HepG2 (cell line): ENCODE results near the gene AP4S1. TPM values are rescaled to one million over a fixed set of nuclear protein-coding genes. Genes with fewer than 3 reads are reported as not detected.

Source experiments
- ATAC-seq: fragments of 200-7000 bp; cut with Tn5 transposase; 3 replicates; pipeline ENCODE4 v1.9.1; 2020; ENCODE audit warnings: mild to moderate bottlenecking, moderate library complexity
- BruUV-seq: library from RNA; stranded (reverse); fragments of 400-500 nt; replicated peaks from 2 replicates; lab custom pipeline; 2021; lab: Mats Ljungman, UMichigan
- CTCF ChIA-PET: fragments of 300-600 bp; formaldehyde crosslinking; extraction: SDS; loops from one replicate; lab custom pipeline; 2021; ENCODE audit warnings: low total read pairs, inconsistent platforms, low intra/inter-chr PET ratio; lab: Yijun Ruan, JAX
- POLR2A ChIA-PET: fragments of 350-600 bp; sonication (Branson Sonifier 250); formaldehyde crosslinking; loops from one replicate; lab custom pipeline; 2020; ENCODE audit warnings: antibody characterized with exemption, inconsistent platforms; lab: Yijun Ruan, JAX
- DNase-seq: peaks from one replicate; pipeline ENCODE4 v3.0.0-alpha.2; 2015; ENCODE audit warnings: low spot score
- FAIRE-seq: peaks from 3 replicates; lab custom pipeline; 2011; peaks lifted over from hg19 to GRCh38; lab: Jason Lieb, UNC
- H2AFZ ChIP-seq: one replicate; pipeline ENCODE4 v1.6.1; 2011; ENCODE audit warnings: low read length, inconsistent platforms
- H3K27ac ChIP-seq: fragments of 300-600 bp; 3 replicates; pipeline ENCODE4 v1.8.0; 2011; ENCODE audit warnings: mixed run types, mild to moderate bottlenecking, mixed read lengths, low read length, inconsistent platforms; ENCODE audit not compliant: insufficient read depth; ENCODE audit errors: extremely low read length
- H3K27me3 ChIP-seq, 2 experiments: fragments of 200-600 bp in 1 of 2; 2 replicates in 1 of 2; 3 replicates in 1 of 2; pipeline versions ENCODE4 v1.6.0 to v1.8.0; 2011; ENCODE audit warnings: low read length in 2 of 2, mild to moderate bottlenecking in 2 of 2, moderate library complexity in 2 of 2, inconsistent platforms in 1 of 2; ENCODE audit not compliant: insufficient read depth in 2 of 2, control insufficient read depth in 1 of 2
- H3K36me3 ChIP-seq, 2 experiments: fragments of 200-600 bp in 1 of 2; replicated peaks in 1 of 2; 2 replicates in 1 of 2; 3 replicates in 1 of 2; pipeline versions ENCODE4 v1.5.1 to v1.8.0; 2011; ENCODE audit warnings: low read length in 2 of 2, inconsistent platforms in 1 of 2; ENCODE audit not compliant: insufficient read depth in 2 of 2, control insufficient read depth in 1 of 2
- H3K4me1 ChIP-seq: 2 replicates; pipeline ENCODE4 v1.5.1; 2012; ENCODE audit warnings: low read length, inconsistent platforms; ENCODE audit not compliant: insufficient read depth
- H3K4me2 ChIP-seq: 2 replicates; pipeline ENCODE4 v1.6.0; 2011; ENCODE audit warnings: low read depth, low read length, inconsistent platforms
- H3K4me3 ChIP-seq, 3 experiments: fragments of 200-600 bp in 1 of 3; sonication (generic), shearing (Covaris generic) in 1 of 3; replicated peaks in 1 of 3; 2 replicates each; pipeline ENCODE4 v1.5.1; 2011 to 2016; ENCODE audit warnings: low read length in 3 of 3, inconsistent platforms in 2 of 3, low read depth in 2 of 3, mild to moderate bottlenecking in 2 of 3, control low read depth in 1 of 3, mixed read lengths in 1 of 3; ENCODE audit not compliant: insufficient read depth in 1 of 3
- H3K79me2 ChIP-seq: one replicate; pipeline ENCODE4 v1.6.1; 2011; ENCODE audit warnings: low read length, inconsistent platforms; ENCODE audit not compliant: insufficient read depth
- H3K9ac ChIP-seq: 2 replicates; pipeline ENCODE4 v1.6.0; 2011; ENCODE audit warnings: mild to moderate bottlenecking, low read depth, low read length, inconsistent platforms; ENCODE audit not compliant: insufficient read depth
- H3K9me3 ChIP-seq: 2 replicates; pipeline ENCODE4 v1.5.1; 2012; ENCODE audit warnings: mild to moderate bottlenecking, low read length
- H4K20me1 ChIP-seq: 2 replicates; pipeline ENCODE4 v1.6.0; 2011; ENCODE audit warnings: inconsistent platforms, mild to moderate bottlenecking, low read length, moderate library complexity; ENCODE audit not compliant: insufficient read depth
- MXD3 ChIP-seq: IDR thresholded peaks from 2 replicates; pipeline ENCODE4 v1.6.1; 2016; ENCODE audit warnings: mild to moderate bottlenecking, missing biosample characterization, missing genetic modification reagents
- SATB2 ChIP-seq: sonication (generic); formaldehyde crosslinking; IDR thresholded peaks from 2 replicates; pipeline ENCODE4 v1.5.0; 2020; ENCODE audit warnings: missing genetic modification reagents
- SMYD3 ChIP-seq: sonication (generic); formaldehyde crosslinking; IDR thresholded peaks from 2 replicates; pipeline ENCODE4 v1.8.1; 2023; ENCODE audit warnings: mild to moderate bottlenecking, missing genetic modification reagents
- SRSF1 ChIP-seq: fragments of 200-400 bp; formaldehyde crosslinking; optimal IDR thresholded peaks from 2 replicates; pipeline ENCODE3; 2017; ENCODE audit warnings: mild to moderate bottlenecking, low read depth, low read length, moderate library complexity
- ZFP37 ChIP-seq: sonication (generic); formaldehyde crosslinking; IDR thresholded peaks from 2 replicates; pipeline ENCODE4 v1.4.0; 2020; ENCODE audit warnings: missing genetic modification reagents, borderline replicate concordance
- ZNF121 ChIP-seq: sonication (generic); formaldehyde crosslinking; IDR thresholded peaks from 2 replicates; pipeline ENCODE4 v1.5.0; 2020; ENCODE audit warnings: mild to moderate bottlenecking, missing genetic modification reagents
- ZNF34 ChIP-seq: sonication (generic); formaldehyde crosslinking; IDR thresholded peaks from 2 replicates; pipeline ENCODE4 v1.4.0; 2020; ENCODE audit warnings: mild to moderate bottlenecking, missing genetic modification reagents, borderline replicate concordance
- ZNF484 ChIP-seq: sonication (generic); formaldehyde crosslinking; IDR thresholded peaks from 2 replicates; pipeline ENCODE4 v1.5.1; 2020; ENCODE audit warnings: mild to moderate bottlenecking, low read depth, missing genetic modification reagents, borderline replicate concordance
- ZSCAN12 ChIP-seq: sonication (generic); formaldehyde crosslinking; IDR thresholded peaks from 2 replicates; pipeline ENCODE4 v1.9.0; 2021; ENCODE audit warnings: mild to moderate bottlenecking, missing genetic modification reagents
- WGBS: methylation state at CpG from one replicate; pipeline ENCODE4 v1.1.6; 2017; ENCODE audit warnings: low lambda C conversion rate; 5-methylcytosine and 5-hydroxymethylcytosine counted together
- in situ Hi-C: cut with HindIII; loops from 2 replicates; pipeline ENCODE4 v1.10.0; 2017; ENCODE audit warnings: low pct_unique_long_range_greater_than_20kb; ENCODE audit not compliant: extremely low pct_ligation_motif_present
- intact Hi-C: fragments of 100-400 bp; cut with micrococcal nuclease; formaldehyde crosslinking; loops from one replicate; pipeline ENCODE4 v1.10.0; 2022; ENCODE audit not compliant: unreplicated experiment
- polyA plus RNA-seq, 8 experiments: library from polyadenylated mRNA; depleted of rRNA in 3 of 8; stranded (reverse) in 7 of 8; unstranded in 1 of 8; fragments of >200 nt; fragmentation: Illumina TruSeq in 4 of 8; extraction: Trizol in 4 of 8; gene quantifications; 2 replicates each; pipeline versions ENCODE4 v1.2.1 to v1.2.3, GENCODE V29; 2011 to 2016; ENCODE audit warnings: low read depth in 4 of 8, missing spikeins in 1 of 8, mixed read lengths in 1 of 8; ENCODE audit not compliant: insufficient read depth in 1 of 8
- total RNA-seq, 5 experiments: library from RNA; depleted of rRNA; stranded (reverse); fragments of >200 nt; fragmentation: Illumina TruSeq; extraction: Trizol; gene quantifications; 2 replicates each; pipeline ENCODE4 v1.2.3, GENCODE V29; 2016; ENCODE audit warnings: low read depth in 1 of 5
- TF ChIP-seq, protein P1 (sequence below): sonication (generic); formaldehyde crosslinking; IDR thresholded peaks from 2 replicates; pipeline ENCODE4 v1.5.1; 2020; ENCODE audit warnings: mild to moderate bottlenecking, moderate library complexity, missing genetic modification reagents

AP4S1 gene
- total and polyA plus RNA-seq, 2 of the 13 experiments (the other 11 are each of a cell fraction or from before 2014, with no cell fraction given), result 3.9 to 21.1 TPM

DNA sequence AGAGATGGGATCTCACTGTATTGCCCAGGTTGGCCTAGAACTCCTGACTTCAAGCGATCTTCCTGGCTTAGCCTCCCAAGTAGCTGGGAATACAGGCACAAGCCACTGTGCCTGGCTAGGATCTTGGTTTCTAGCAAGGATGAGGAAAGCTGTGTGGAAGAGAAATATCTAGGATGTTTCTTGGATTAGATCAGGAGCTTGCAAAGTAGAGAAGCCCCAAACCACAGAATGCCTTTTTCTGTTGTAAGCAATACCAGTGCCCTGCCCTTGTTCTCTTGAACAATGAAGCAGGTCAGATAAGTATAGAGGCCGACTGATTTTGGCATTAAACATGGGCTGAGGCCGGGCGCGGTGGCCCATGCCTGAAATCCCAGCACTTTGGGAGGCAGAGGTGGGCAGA, 45.0 kb downstream of the AP4S1 start:
- Histone ChIP-seq H3K27me3 (no peaks in the 10 kb centered on the region), H3K9ac (no peak overlapping the region), H2AFZ (no peak overlapping the region), H3K79me2 (no peaks in the 10 kb centered on the region), H3K4me3 (no peak overlapping the region), H4K20me1 (no peaks in the 10 kb centered on the region), H3K9me3 (no peaks in the 10 kb centered on the region), H3K4me1 (no peaks in the 10 kb centered on the region), H3K36me3 (peaks cover 1 to 6% of the 10 kb centered on the region in 2 experiments; a peak in 1 of 5 replicates), H3K4me2 (no peak overlapping the region), H3K27ac (no peak overlapping the region)
- TF ChIP-seq MXD3 (CRISPR knock-in tag), result 0 out of 2 replicates have a peak, but pooled peaks have one; percentile 8
- peak; percentile 33; the same call in 1 of the 2 replicates for TF ChIP-seq ZNF121
- no peak for TF ChIP-seq ZNF34 (CRISPR knock-in tag)
- intact Hi-C loops (no loop called here), in situ Hi-C loops (no loop called here)
- FAIRE-seq (no peak), ATAC-seq (no peak; the same call in 2 of the 3 replicates), DNase-seq (no peak)
- no TSS peak for BruUV-seq
- 90% methylated on average over 5 of the region's 5 CpGs for WGBS
- CTCF ChIA-PET, result no interaction called here
- POLR2A ChIA-PET, result interaction anchor here (0.9 kb wide), 1 partner anchor 44 kb away, joined by 3 read pairs; the partner anchor contains the start of gene STRN3

DNA sequence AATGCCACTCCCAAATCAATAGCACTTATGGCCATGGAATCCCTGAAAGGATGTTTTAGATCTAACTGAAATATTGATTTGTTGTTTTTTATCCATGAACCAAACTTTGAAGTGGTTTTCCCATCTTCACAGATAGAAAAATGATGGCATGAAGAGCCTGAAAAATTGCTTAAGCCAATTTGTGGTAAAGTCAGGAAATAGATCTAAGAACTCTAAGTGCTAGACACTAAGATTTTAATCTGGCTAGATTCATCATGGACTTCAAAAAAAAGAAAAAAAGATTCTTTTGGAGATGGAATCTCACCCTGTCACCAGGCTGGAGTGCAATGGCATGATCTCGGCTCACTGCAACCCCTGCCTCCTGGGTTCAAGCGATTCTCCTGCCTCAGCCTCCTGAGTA, 45.7 kb downstream of the AP4S1 start:
- no peak for FAIRE-seq
- WGBS, result 100% methylated on average over 2 of the region's 2 CpGs
- Histone ChIP-seq H3K9me3 (no peaks in the 10 kb centered on the region), H3K27me3 (no peaks in the 10 kb centered on the region), H2AFZ (no peak overlapping the region), H3K27ac (no peak overlapping the region), H4K20me1 (no peaks in the 10 kb centered on the region), H3K4me2 (no peak overlapping the region), H3K9ac (no peak overlapping the region), H3K4me1 (no peaks in the 10 kb centered on the region), H3K79me2 (no peaks in the 10 kb centered on the region), H3K36me3 (peaks cover 1 to 6% of the 10 kb centered on the region in 2 experiments; a peak in 1 of 5 replicates), H3K4me3 (no peak overlapping the region)
- no peak for DNase-seq
- ChIA-PET POLR2A (no interaction called here), CTCF (no interaction called here)
- ATAC-seq, result no peak
- TF ChIP-seq SATB2 (CRISPR knock-in tag), result no peak
- no peak for TF ChIP-seq SRSF1
- TF ChIP-seq, protein P1, sequence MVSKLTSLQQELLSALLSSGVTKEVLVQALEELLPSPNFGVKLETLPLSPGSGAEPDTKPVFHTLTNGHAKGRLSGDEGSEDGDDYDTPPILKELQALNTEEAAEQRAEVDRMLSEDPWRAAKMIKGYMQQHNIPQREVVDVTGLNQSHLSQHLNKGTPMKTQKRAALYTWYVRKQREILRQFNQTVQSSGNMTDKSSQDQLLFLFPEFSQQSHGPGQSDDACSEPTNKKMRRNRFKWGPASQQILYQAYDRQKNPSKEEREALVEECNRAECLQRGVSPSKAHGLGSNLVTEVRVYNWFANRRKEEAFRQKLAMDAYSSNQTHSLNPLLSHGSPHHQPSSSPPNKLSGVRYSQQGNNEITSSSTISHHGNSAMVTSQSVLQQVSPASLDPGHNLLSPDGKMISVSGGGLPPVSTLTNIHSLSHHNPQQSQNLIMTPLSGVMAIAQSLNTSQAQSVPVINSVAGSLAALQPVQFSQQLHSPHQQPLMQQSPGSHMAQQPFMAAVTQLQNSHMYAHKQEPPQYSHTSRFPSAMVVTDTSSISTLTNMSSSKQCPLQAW, result no peak
- no peak for TF ChIP-seq ZSCAN12 (CRISPR knock-in tag)
- no peak for TF ChIP-seq ZNF484 (CRISPR knock-in tag)
- no peak for TF ChIP-seq ZFP37 (CRISPR knock-in tag)
- TF ChIP-seq SMYD3, result no peak
- in situ Hi-C loops (no loop called here), intact Hi-C loops (no loop called here)
- no TSS peak for BruUV-seq
